H9 (cell line): ENCODE data around the gene MBTPS1. TPM values are rescaled to one million over a fixed set of nuclear protein-coding genes. Genes with fewer than 3 reads are reported as not detected.
A peak's percentile ranks its signal among the peaks of the same experiment; 100 is the strongest.

ENCODE experiments used
- DNase-seq: peaks from one replicate; pipeline ENCODE4 v3.0.0-alpha.2; 2017
- H2AFZ ChIP-seq: one replicate; pipeline ENCODE4 v1.6.1; 2013; ENCODE audit warnings: mild to moderate bottlenecking, low read length, control low read depth, moderate library complexity
- H2AK5ac ChIP-seq: 2 replicates; pipeline ENCODE4 v1.6.1; 2013; ENCODE audit warnings: low read length, control low read depth, mixed read lengths; ENCODE audit not compliant: insufficient read length
- H2BK120ac ChIP-seq: one replicate; pipeline ENCODE4 v1.6.1; 2013; ENCODE audit warnings: low read depth, mild to moderate bottlenecking, low read length, control low read depth, inconsistent platforms; ENCODE audit not compliant: poor library complexity, severe bottlenecking
- H2BK12ac ChIP-seq: 2 replicates; pipeline ENCODE4 v1.6.1; 2013; ENCODE audit warnings: low read length, control low read depth, mixed read lengths, low read depth; ENCODE audit not compliant: insufficient read length
- H2BK15ac ChIP-seq: 2 replicates; pipeline ENCODE4 v1.6.1; 2013; ENCODE audit warnings: low read depth, low read length, control low read depth
- H2BK20ac ChIP-seq: one replicate; pipeline ENCODE4 v1.6.1; 2013; ENCODE audit warnings: low read depth, mild to moderate bottlenecking, low read length, control low read depth, inconsistent platforms; ENCODE audit not compliant: poor library complexity, severe bottlenecking
- H2BK5ac ChIP-seq: 2 replicates; pipeline ENCODE4 v1.6.1; 2013; ENCODE audit warnings: low read length, control low read depth, mixed read lengths; ENCODE audit not compliant: insufficient read length
- H3K14ac ChIP-seq: 2 replicates; pipeline ENCODE4 v1.6.1; 2013; ENCODE audit warnings: low read length, control low read depth; ENCODE audit not compliant: insufficient read depth
- H3K18ac ChIP-seq: 2 replicates; pipeline ENCODE4 v1.6.1; 2013; ENCODE audit warnings: low read depth, mild to moderate bottlenecking, mixed read lengths, low read length, control low read depth; ENCODE audit not compliant: insufficient read length
- H3K23ac ChIP-seq: 2 replicates; pipeline ENCODE4 v1.6.1; 2013; ENCODE audit warnings: low read length, control low read depth, mixed read lengths, low read depth; ENCODE audit not compliant: insufficient read length
- H3K23me2 ChIP-seq: 2 replicates; pipeline ENCODE4 v1.6.1; 2013; ENCODE audit warnings: low read depth, mild to moderate bottlenecking, mixed read lengths, low read length, control low read depth; ENCODE audit not compliant: insufficient read length, poor library complexity, severe bottlenecking
- H3K27ac ChIP-seq: 2 replicates; pipeline ENCODE4 v1.5.1; 2013; ENCODE audit warnings: low read length, control low read depth, mixed read lengths, low read depth; ENCODE audit not compliant: insufficient read length
- H3K27me3 ChIP-seq: 2 replicates; pipeline ENCODE4 v1.6.1; 2013; ENCODE audit warnings: low read length, control low read depth, inconsistent platforms; ENCODE audit not compliant: insufficient read depth
- H3K4ac ChIP-seq: 2 replicates; pipeline ENCODE4 v1.6.1; 2013; ENCODE audit warnings: low read depth, mild to moderate bottlenecking, control low read depth, inconsistent platforms, low read length, moderate library complexity
- H3K4me1 ChIP-seq: 2 replicates; pipeline ENCODE4 v1.6.1; 2013; ENCODE audit warnings: low read length, control low read depth, inconsistent platforms; ENCODE audit not compliant: insufficient read depth
- H3K4me2 ChIP-seq: 2 replicates; pipeline ENCODE4 v1.6.1; 2013; ENCODE audit warnings: low read length, control low read depth, mixed read lengths; ENCODE audit not compliant: insufficient read length, insufficient read depth
- H3K56ac ChIP-seq: 2 replicates; pipeline ENCODE4 v1.6.1; 2013; ENCODE audit warnings: low read depth, mild to moderate bottlenecking, mixed read lengths, low read length, control low read depth; ENCODE audit not compliant: insufficient read length
- H3K79me1 ChIP-seq: 2 replicates; pipeline ENCODE4 v1.6.1; 2013; ENCODE audit warnings: low read depth, mild to moderate bottlenecking, moderate library complexity, low read length, control low read depth, inconsistent platforms; ENCODE audit not compliant: insufficient read depth, poor library complexity, severe bottlenecking
- H3K79me2 ChIP-seq: 2 replicates; pipeline ENCODE4 v1.6.1; 2013; ENCODE audit warnings: low read length, control low read depth, inconsistent platforms; ENCODE audit not compliant: insufficient read depth
- H3K9ac ChIP-seq: 2 replicates; pipeline ENCODE4 v1.6.1; 2013; ENCODE audit warnings: low read length, control low read depth, mixed read lengths; ENCODE audit not compliant: insufficient read length; ENCODE audit errors: extremely low read depth
- H3K9me3 ChIP-seq: one replicate; pipeline ENCODE4 v1.6.1; 2013; ENCODE audit warnings: low read depth, low read length, inconsistent platforms; ENCODE audit not compliant: control insufficient read depth
- H3T11ph ChIP-seq: one replicate; pipeline ENCODE4 v1.6.1; 2013; ENCODE audit warnings: mild to moderate bottlenecking, low read length, control low read depth, inconsistent platforms
- H4K20me1 ChIP-seq: one replicate; pipeline ENCODE4 v1.6.1; 2013; ENCODE audit not compliant: control insufficient read depth, insufficient read length, insufficient read depth
- H4K5ac ChIP-seq: 2 replicates; pipeline ENCODE4 v1.6.1; 2013; ENCODE audit warnings: low read depth, mild to moderate bottlenecking, mixed read lengths, low read length, control low read depth; ENCODE audit not compliant: insufficient read length
- H4K8ac ChIP-seq: replicated peaks from 2 replicates; pipeline ENCODE4 v1.6.1; 2013; ENCODE audit warnings: low read length, control low read depth, mixed read lengths, low read depth; ENCODE audit not compliant: insufficient read length
- H4K91ac ChIP-seq: 2 replicates; pipeline ENCODE4 v1.6.1; 2013; ENCODE audit warnings: low read depth, mild to moderate bottlenecking, moderate library complexity, mixed read lengths, low read length, control low read depth; ENCODE audit not compliant: insufficient read length
- H3K27ac Mint-ChIP-seq, 3 experiments: 2 replicates in 2 of 3; 3 replicates in 1 of 3; pipeline ENCODE4 v1.8.0; 2020 to 2021; ENCODE audit warnings: mixed read lengths in 3 of 3, mild to moderate bottlenecking in 1 of 3, moderate library complexity in 1 of 3
- H3K27me3 Mint-ChIP-seq: 2 replicates; pipeline ENCODE4 v1.8.0; 2021; ENCODE audit warnings: low read depth, mild to moderate bottlenecking, moderate library complexity, mixed read lengths
- H3K36me3 Mint-ChIP-seq, 3 experiments: 2 replicates in 2 of 3; 3 replicates in 1 of 3; pipeline ENCODE4 v1.8.0; 2020 to 2021; ENCODE audit warnings: low read depth in 3 of 3, mixed read lengths in 3 of 3; ENCODE audit not compliant: insufficient read depth in 1 of 3
- H3K4me1 Mint-ChIP-seq, 2 experiments: 2 replicates each; pipeline ENCODE4 v1.8.0; 2020; ENCODE audit warnings: mixed read lengths in 2 of 2
- H3K4me3 Mint-ChIP-seq, 2 experiments: 2 replicates in 1 of 2; 3 replicates in 1 of 2; pipeline ENCODE4 v1.8.0; 2020 to 2021; ENCODE audit warnings: mild to moderate bottlenecking in 2 of 2, mixed read lengths in 2 of 2, moderate library complexity in 1 of 2
- H3K9me3 Mint-ChIP-seq, 2 experiments: 2 replicates in 1 of 2; 3 replicates in 1 of 2; pipeline ENCODE4 v1.8.0; 2020; ENCODE audit warnings: mild to moderate bottlenecking in 2 of 2, mixed read lengths in 2 of 2, moderate library complexity in 1 of 2
- WGBS: extraction: QIAGEN DNeasy Blood & Tissue Kit; methylation state at CpG from one replicate; pipeline ENCODE4 v1.1.7; 2013; ENCODE audit warnings: missing lambda C conversion rate, low lambda C conversion rate, mixed read lengths; ENCODE audit not compliant: insufficient read length; ENCODE audit errors: extremely low coverage; 5-methylcytosine and 5-hydroxymethylcytosine counted together
- total RNA-seq: library from RNA; stranded (reverse); gene quantifications from 2 replicates; pipeline ENCODE4 v1.2.1, GENCODE V29; 2021
- TF ChIP-seq, protein P1 (sequence below): fragments of 200-600 bp; sonication (generic); conservative IDR thresholded peaks from 3 replicates; pipeline ENCODE4 v1.8.0; 2021; ENCODE audit warnings: antibody characterized with exemption, mild to moderate bottlenecking

Gene MBTPS1
- total RNA-seq, 1 experiment from 2014 or later = 48.7 TPM

DNA sequence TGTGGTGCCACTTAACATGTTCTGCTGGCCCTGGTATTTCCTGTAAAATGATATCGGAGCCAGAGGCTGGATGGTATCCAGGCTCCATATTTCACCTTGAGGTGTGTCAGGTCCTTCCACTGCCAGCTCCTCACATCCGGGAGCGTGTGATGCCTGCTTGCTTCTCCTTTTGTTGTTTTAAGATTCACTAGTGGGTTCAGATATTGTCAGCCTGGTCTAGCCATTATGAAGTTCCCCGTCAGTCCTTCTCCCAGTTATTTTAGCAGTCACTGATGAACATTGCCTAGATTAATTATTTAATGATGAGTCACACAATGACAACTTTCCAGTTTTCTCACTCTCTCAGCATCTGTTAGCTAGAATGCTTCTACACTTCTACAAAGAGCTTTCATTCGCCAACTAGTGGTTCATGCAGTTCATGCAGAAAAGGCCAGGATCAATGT, 39.6 kb upstream of the MBTPS1 start:
- Histone ChIP-seq H4K5ac (no peak overlapping the region), H3K27ac (no peak overlapping the region), H2BK5ac (no peak overlapping the region), H3K14ac (no peak overlapping the region), H4K20me1 (no peaks in the 10 kb centered on the region), H3K27me3 (no peaks in the 10 kb centered on the region), H2BK15ac (no peak overlapping the region), H3K79me1 (no peaks in the 10 kb centered on the region), H3K56ac (no peak overlapping the region), H3K9me3 (no peaks in the 10 kb centered on the region), H2BK12ac (no peak overlapping the region), H2BK120ac (no peak overlapping the region), H3K4ac (no peak overlapping the region), H3K23me2 (no peaks in the 10 kb centered on the region), H2AFZ (no peak overlapping the region), H2AK5ac (no peak overlapping the region), H3T11ph (no peak overlapping the region), H4K8ac (no peak overlapping the region), H3K4me2 (no peak overlapping the region), H3K9ac (no peak overlapping the region), H3K23ac (no peak overlapping the region), H2BK20ac (no peak overlapping the region), H3K4me1 (no peaks in the 10 kb centered on the region), H3K79me2 (no peaks in the 10 kb centered on the region), H3K18ac (no peak overlapping the region), H4K91ac (no peak overlapping the region)
- no CpG with 5 or more reads among the region's 5 CpGs for WGBS
- no peak overlapping the region for H3K4me3 Mint-ChIP-seq
- DNase-seq = no peak
- peaks cover 0 to 12% of the 10 kb centered on the region in 2 experiments; a peak in 2 of 4 replicates for H3K4me1 Mint-ChIP-seq
- TF ChIP-seq, protein P1, sequence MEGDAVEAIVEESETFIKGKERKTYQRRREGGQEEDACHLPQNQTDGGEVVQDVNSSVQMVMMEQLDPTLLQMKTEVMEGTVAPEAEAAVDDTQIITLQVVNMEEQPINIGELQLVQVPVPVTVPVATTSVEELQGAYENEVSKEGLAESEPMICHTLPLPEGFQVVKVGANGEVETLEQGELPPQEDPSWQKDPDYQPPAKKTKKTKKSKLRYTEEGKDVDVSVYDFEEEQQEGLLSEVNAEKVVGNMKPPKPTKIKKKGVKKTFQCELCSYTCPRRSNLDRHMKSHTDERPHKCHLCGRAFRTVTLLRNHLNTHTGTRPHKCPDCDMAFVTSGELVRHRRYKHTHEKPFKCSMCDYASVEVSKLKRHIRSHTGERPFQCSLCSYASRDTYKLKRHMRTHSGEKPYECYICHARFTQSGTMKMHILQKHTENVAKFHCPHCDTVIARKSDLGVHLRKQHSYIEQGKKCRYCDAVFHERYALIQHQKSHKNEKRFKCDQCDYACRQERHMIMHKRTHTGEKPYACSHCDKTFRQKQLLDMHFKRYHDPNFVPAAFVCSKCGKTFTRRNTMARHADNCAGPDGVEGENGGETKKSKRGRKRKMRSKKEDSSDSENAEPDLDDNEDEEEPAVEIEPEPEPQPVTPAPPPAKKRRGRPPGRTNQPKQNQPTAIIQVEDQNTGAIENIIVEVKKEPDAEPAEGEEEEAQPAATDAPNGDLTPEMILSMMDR = peak; percentile 36; the same call in 2 of the 3 replicates
- H3K27ac Mint-ChIP-seq = no peak overlapping the region; a peak in 1 of 7 replicates
- peaks cover 5% of the 10 kb centered on the region for H3K27me3 Mint-ChIP-seq
- no peaks in the 10 kb centered on the region for H3K36me3 Mint-ChIP-seq
- H3K9me3 Mint-ChIP-seq = no peaks in the 10 kb centered on the region
